ENCODE results near the gene NEO1.

DNA sequence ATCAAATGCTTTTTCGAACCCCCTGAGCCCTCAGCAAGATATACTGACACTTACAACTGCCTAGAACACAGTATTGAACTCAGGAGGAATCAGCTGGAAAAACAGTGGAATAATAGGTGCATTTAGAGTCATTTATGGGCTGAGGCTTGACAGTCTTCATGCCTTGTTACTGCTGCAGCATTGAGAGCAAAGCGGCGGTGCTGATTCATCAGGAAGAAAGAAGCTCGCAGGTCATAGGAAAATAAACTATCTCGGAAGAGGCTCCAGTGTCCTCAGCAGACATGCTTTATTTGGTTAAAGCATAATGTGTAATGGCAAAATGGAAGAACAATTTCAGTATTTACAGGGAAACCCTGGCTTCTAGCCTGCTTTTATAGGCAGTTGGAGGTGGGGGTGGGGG lies 30.1 kb upstream of the NEO1 start:
- TF ChIP-seq, protein P1, sequence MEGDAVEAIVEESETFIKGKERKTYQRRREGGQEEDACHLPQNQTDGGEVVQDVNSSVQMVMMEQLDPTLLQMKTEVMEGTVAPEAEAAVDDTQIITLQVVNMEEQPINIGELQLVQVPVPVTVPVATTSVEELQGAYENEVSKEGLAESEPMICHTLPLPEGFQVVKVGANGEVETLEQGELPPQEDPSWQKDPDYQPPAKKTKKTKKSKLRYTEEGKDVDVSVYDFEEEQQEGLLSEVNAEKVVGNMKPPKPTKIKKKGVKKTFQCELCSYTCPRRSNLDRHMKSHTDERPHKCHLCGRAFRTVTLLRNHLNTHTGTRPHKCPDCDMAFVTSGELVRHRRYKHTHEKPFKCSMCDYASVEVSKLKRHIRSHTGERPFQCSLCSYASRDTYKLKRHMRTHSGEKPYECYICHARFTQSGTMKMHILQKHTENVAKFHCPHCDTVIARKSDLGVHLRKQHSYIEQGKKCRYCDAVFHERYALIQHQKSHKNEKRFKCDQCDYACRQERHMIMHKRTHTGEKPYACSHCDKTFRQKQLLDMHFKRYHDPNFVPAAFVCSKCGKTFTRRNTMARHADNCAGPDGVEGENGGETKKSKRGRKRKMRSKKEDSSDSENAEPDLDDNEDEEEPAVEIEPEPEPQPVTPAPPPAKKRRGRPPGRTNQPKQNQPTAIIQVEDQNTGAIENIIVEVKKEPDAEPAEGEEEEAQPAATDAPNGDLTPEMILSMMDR (IDR thresholded peaks at IDR 0.05; ENCODE audit: insufficient read depth, low read length, poor library complexity, severe bottlenecking): no peak
- no peak for TF ChIP-seq EZH2phosphoT487 (conservative IDR thresholded peaks at IDR 0.05; ENCODE audit: low read length)
